Measurements from ENCODE around the gene PPFIA1. TPM values are rescaled to one million over a fixed set of nuclear protein-coding genes. Genes with fewer than 3 reads are reported as not detected.

Gene PPFIA1
- total RNA-seq, 4 donors from 2014 or later, result 50.9 to 57.9 (median 54.6) TPM

DNA sequence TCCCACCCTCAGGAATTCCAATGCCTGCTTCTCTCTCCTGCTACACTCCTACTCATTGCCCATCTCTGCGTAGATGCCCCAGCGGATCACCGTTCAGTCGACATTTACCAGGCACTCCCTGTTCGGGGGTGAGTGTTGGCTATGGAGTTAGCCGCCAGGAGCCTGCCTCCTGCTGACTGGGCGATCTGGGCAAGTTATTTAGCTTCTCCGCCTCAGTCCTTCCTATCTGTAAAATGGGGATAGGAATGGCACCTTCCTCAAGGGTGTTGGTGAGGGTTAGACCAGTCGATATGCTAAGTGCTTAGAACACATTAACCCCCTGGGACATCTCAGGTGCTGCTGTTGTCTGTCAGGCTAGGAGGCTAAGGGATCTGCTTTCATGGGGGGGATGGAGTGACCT is 36.5 kb upstream of the PPFIA1 start:
- intact Hi-C loops (cut with DNase I), result no loop called here
- DNase-seq, result no peak
- no peak overlapping the region for H3K27ac ChIP-seq
- TF ChIP-seq POLR2A (IDR thresholded peaks at IDR 0.05) (no peak), CTCF (IDR thresholded peaks at IDR 0.05) (no peak)
- H3K9me3 ChIP-seq, result no peaks in the 10 kb centered on the region
- no peaks in the 10 kb centered on the region for H3K36me3 ChIP-seq
- no peaks in the 10 kb centered on the region for H3K27me3 ChIP-seq
- no peak overlapping the region for H3K4me3 ChIP-seq (replicated peaks in 1 of 3)
- 95 to 96% methylated on average over 9 of the region's 9 CpGs for WGBS, 2 donors
- H3K4me1 ChIP-seq, result no peaks in the 10 kb centered on the region

GRCh38 chr11:70240337-70240736 is 30.2 kb upstream of the PPFIA1 start:
- no peaks in the 10 kb centered on the region for H3K4me1 ChIP-seq
- no peaks in the 10 kb centered on the region for H3K27me3 ChIP-seq
- no peaks in the 10 kb centered on the region for H3K9me3 ChIP-seq
- 77 to 78% methylated on average over 16 of the region's 16 CpGs for WGBS, 2 donors
- no peak for TF ChIP-seq POLR2A (IDR thresholded peaks at IDR 0.05)
- TF ChIP-seq CTCF (IDR thresholded peaks at IDR 0.05), result no peak
- intact Hi-C loops (cut with DNase I), result no loop called here
- H3K4me3 ChIP-seq (replicated peaks in 1 of 3), result no peak overlapping the region
- no peak overlapping the region for H3K27ac ChIP-seq
- no peak for DNase-seq
- no peaks in the 10 kb centered on the region for H3K36me3 ChIP-seq

GRCh38 chr11:70241709-70242108 is 28.8 kb upstream of the PPFIA1 start:
- intact Hi-C loops (cut with DNase I), result no loop called here
- TF ChIP-seq POLR2A (IDR thresholded peaks at IDR 0.05), result no peak
- TF ChIP-seq CTCF (IDR thresholded peaks at IDR 0.05), result no peak
- Histone ChIP-seq H3K27me3 (no peaks in the 10 kb centered on the region), H3K27ac (no peak overlapping the region), H3K4me1 (no peaks in the 10 kb centered on the region), H3K4me3 (replicated peaks in 1 of 3) (no peak overlapping the region), H3K9me3 (no peaks in the 10 kb centered on the region), H3K36me3 (no peaks in the 10 kb centered on the region)
- WGBS, 2 donors, result 77 to 83% methylated on average over 3 of the region's 3 CpGs
- no peak for DNase-seq

GRCh38 chr11:70242885-70243284 is 27.6 kb upstream of the PPFIA1 start:
- no peak for DNase-seq
- 62 to 63% methylated on average over 4 of the region's 4 CpGs for WGBS, 2 donors
- no peaks in the 10 kb centered on the region for H3K9me3 ChIP-seq
- no peak overlapping the region for H3K27ac ChIP-seq
- H3K27me3 ChIP-seq, result no peaks in the 10 kb centered on the region
- H3K4me1 ChIP-seq, result no peaks in the 10 kb centered on the region
- intact Hi-C loops (cut with DNase I), result no loop called here
- H3K4me3 ChIP-seq (replicated peaks in 1 of 3), result no peak overlapping the region
- TF ChIP-seq CTCF (IDR thresholded peaks at IDR 0.05), result no peak
- TF ChIP-seq POLR2A (IDR thresholded peaks at IDR 0.05), result no peak
- H3K36me3 ChIP-seq, result no peaks in the 10 kb centered on the region

DNA sequence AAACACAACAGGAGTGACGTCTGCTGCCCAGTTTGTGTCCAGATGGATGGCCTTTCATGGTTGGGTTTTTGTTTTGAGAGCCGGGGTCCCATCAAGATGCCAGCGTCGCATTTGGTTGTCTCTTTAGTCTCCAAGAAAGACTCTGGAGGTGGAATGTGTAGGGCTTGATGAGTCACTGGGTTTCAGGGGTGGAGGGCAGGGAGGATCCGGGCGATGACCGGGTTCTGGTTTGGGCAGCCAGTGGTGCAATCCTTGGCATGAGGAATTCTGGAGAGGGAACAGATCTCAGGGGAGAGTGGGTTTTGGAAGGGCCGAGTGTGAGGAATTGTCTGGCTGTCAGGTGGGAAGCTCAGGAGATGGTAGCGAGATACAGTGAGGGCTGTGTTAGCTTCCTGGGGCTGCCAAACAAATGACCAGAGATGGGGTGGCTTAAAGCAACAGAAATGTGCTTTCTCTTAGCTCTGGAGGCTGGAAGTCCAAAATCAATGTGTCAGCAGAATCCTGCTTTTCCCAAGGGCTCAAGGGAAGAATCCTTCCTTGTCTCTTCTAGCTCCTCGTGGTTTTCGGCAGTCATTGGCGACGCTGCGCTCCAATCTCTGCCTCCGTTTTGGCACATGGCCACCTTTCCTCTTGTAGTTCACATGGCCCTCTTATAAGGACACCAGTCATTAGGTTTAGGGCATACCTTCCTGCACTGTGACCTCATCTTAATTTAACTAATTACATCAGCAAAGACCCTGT is 26.4 kb upstream of the PPFIA1 start:
- WGBS, 2 donors, result 89% methylated on average over 15 of the region's 15 CpGs
- intact Hi-C loops (cut with DNase I), result no loop called here
- H3K27ac ChIP-seq, result no peak overlapping the region
- no peaks in the 10 kb centered on the region for H3K9me3 ChIP-seq
- H3K4me1 ChIP-seq, result no peaks in the 10 kb centered on the region
- no peak for TF ChIP-seq CTCF (IDR thresholded peaks at IDR 0.05)
- TF ChIP-seq POLR2A (IDR thresholded peaks at IDR 0.05), result no peak
- no peak for DNase-seq
- H3K36me3 ChIP-seq, result no peaks in the 10 kb centered on the region
- no peak overlapping the region for H3K4me3 ChIP-seq (replicated peaks in 1 of 3)
- H3K27me3 ChIP-seq, result no peaks in the 10 kb centered on the region
